GM12878 (cell line): ENCODE measurements around the gene GABRB2. TPM values are rescaled to one million over a fixed set of nuclear protein-coding genes. Genes with fewer than 3 reads are reported as not detected.

Experiments
- ATAC-seq: fragments of 200-7000 bp; cut with Tn5 transposase; 3 replicates; pipeline ENCODE4 v1.9.1; 2020; ENCODE audit warnings: mild to moderate bottlenecking, moderate library complexity
- BruUV-seq: library from RNA; stranded (reverse); fragments of 400-500 nt; replicated peaks from 2 replicates; lab custom pipeline; 2021; lab: Mats Ljungman, UMichigan
- CTCF ChIA-PET: fragments of 300-600 bp; sonication (Branson Sonifier 250); formaldehyde crosslinking; extraction: SDS; loops from one replicate; lab custom pipeline; 2021; ENCODE audit warnings: inconsistent platforms; lab: Yijun Ruan, JAX
- POLR2A ChIA-PET: fragments of 350-600 bp; formaldehyde crosslinking; extraction: SDS; loops from one replicate; lab custom pipeline; 2021; ENCODE audit warnings: inconsistent platforms; lab: Charles Lee
- RAD21 ChIA-PET: fragments of 300-600 bp; sonication (Branson Sonifier 250); formaldehyde crosslinking; loops from one replicate; lab custom pipeline; 2023; ENCODE audit warnings: antibody characterized with exemption; ENCODE audit not compliant: unreplicated experiment; lab: Charles Lee
- SMC1A ChIA-PET: fragments of 300-600 bp; sonication (Branson Sonifier 250); formaldehyde crosslinking; loops from one replicate; lab custom pipeline; 2023; ENCODE audit not compliant: unreplicated experiment, uncharacterized antibody; lab: Charles Lee
- DNase-seq: peaks from one replicate; pipeline ENCODE4 v3.0.0-alpha.2; 2011; ENCODE audit warnings: low read depth, low spot score
- FAIRE-seq: peaks from 3 replicates; lab custom pipeline; 2011; peaks lifted over from hg19 to GRCh38; lab: Jason Lieb, UNC
- H2AFZ ChIP-seq: 2 replicates; pipeline ENCODE4 v1.6.0; 2011; ENCODE audit warnings: low read depth, low read length, control low read depth; ENCODE audit not compliant: control insufficient read depth
- H3K27ac ChIP-seq: 2 replicates; pipeline ENCODE4 v1.5.1; 2011; ENCODE audit warnings: control low read depth; ENCODE audit not compliant: control insufficient read depth, insufficient read depth
- H3K27me3 ChIP-seq, 2 experiments: replicated peaks in 1 of 2; 2 replicates each; pipeline versions ENCODE4 v1.6.0 to v1.6.1; 2011; ENCODE audit warnings: low read length in 1 of 2; ENCODE audit not compliant: control insufficient read depth in 2 of 2, insufficient read depth in 2 of 2
- H3K36me3 ChIP-seq, 2 experiments: 2 replicates each; pipeline ENCODE4 v1.5.1; 2011; ENCODE audit warnings: low read length in 1 of 2; ENCODE audit not compliant: control insufficient read depth in 2 of 2, insufficient read depth in 2 of 2
- H3K4me1 ChIP-seq: 2 replicates; pipeline ENCODE4 v1.6.1; 2011; ENCODE audit warnings: mild to moderate bottlenecking, low read length, moderate library complexity, mixed read lengths; ENCODE audit not compliant: control insufficient read depth, insufficient read depth
- H3K4me2 ChIP-seq: 2 replicates; pipeline ENCODE4 v1.6.0; 2011; ENCODE audit warnings: control low read depth; ENCODE audit not compliant: control insufficient read depth, insufficient read depth
- H3K4me3 ChIP-seq: fragments of 200-600 bp; sonication (generic); 2 replicates; pipeline ENCODE4 v1.5.1; 2016
- H3K79me2 ChIP-seq: 2 replicates; pipeline ENCODE4 v1.6.0; 2011; ENCODE audit warnings: low read length; ENCODE audit not compliant: control insufficient read depth, insufficient read depth
- H3K9ac ChIP-seq: 2 replicates; pipeline ENCODE4 v1.8.0; 2011; ENCODE audit warnings: low read length, control low read depth, mixed read lengths; ENCODE audit not compliant: control insufficient read depth, insufficient read depth
- H3K9me3 ChIP-seq: replicated peaks from 3 replicates; pipeline ENCODE4 v1.5.1; 2011; ENCODE audit warnings: mild to moderate bottlenecking, low read length; ENCODE audit not compliant: control insufficient read depth, insufficient read depth
- H4K20me1 ChIP-seq: 2 replicates; pipeline ENCODE4 v1.6.0; 2011; ENCODE audit not compliant: control insufficient read depth, insufficient read depth
- MLLT1 ChIP-seq: fragments of 450-650 bp; IDR thresholded peaks from 2 replicates; pipeline ENCODE4 v1.6.1; 2016; ENCODE audit warnings: mild to moderate bottlenecking
- NFYA ChIP-seq: IDR thresholded peaks from 2 replicates; pipeline ENCODE4 v1.6.1; 2011; ENCODE audit warnings: low read depth, mild to moderate bottlenecking, low read length, improper control_type of control experiment, borderline replicate concordance
- POLR2AphosphoS5 ChIP-seq: IDR thresholded peaks from 2 replicates; pipeline ENCODE4 v1.6.1; 2011; ENCODE audit warnings: mild to moderate bottlenecking, low read length, inconsistent platforms
- RAD51 ChIP-seq: fragments of 450-650 bp; IDR thresholded peaks from 2 replicates; pipeline ENCODE4 v1.6.1; 2016; ENCODE audit warnings: moderate library complexity, mild to moderate bottlenecking, inconsistent platforms
- SKIL ChIP-seq: fragments of 450-650 bp; IDR thresholded peaks from 2 replicates; pipeline ENCODE4 v1.6.1; 2017; ENCODE audit warnings: mild to moderate bottlenecking, low read depth, inconsistent platforms; ENCODE audit not compliant: poor library complexity, severe bottlenecking
- TCF7 ChIP-seq: IDR thresholded peaks from 2 replicates; pipeline ENCODE4 v1.6.1; 2014; ENCODE audit warnings: antibody characterized with exemption, borderline replicate concordance
- ZNF274 ChIP-seq: IDR thresholded peaks from one replicate; pipeline ENCODE4 v1.8.0; 2011; ENCODE audit not compliant: insufficient read length, insufficient read depth
- ZSCAN29 ChIP-seq: fragments of 450-650 bp; IDR thresholded peaks from 2 replicates; pipeline ENCODE4 v1.6.1; 2017; ENCODE audit warnings: mild to moderate bottlenecking, moderate library complexity
- WGBS: methylation state at CpG from one replicate; pipeline ENCODE4 v1.1.6; 2016; ENCODE audit warnings: low lambda C conversion rate; ENCODE audit not compliant: insufficient replicate concordance, insufficient coverage; ENCODE audit errors: missing lambda C conversion rate; 5-methylcytosine and 5-hydroxymethylcytosine counted together
- in situ Hi-C: fragments of 300-500 bp; cut with MboI; formaldehyde crosslinking; loops from 9 replicates; pipeline ENCODE4 v1.14.3; 2018; ENCODE audit warnings: mixed read lengths
- intact Hi-C: fragments of 100-400 bp; cut with micrococcal nuclease; formaldehyde crosslinking; loops from one replicate; pipeline ENCODE4 v1.14.2; 2022; ENCODE audit not compliant: unreplicated experiment
- polyA plus RNA-seq, 11 experiments: library from polyadenylated mRNA; depleted of rRNA in 4 of 11; unstranded in 6 of 11; stranded (reverse) in 5 of 11; fragments of >200 nt; fragmentation: Nextera tagmentation in 4 of 11; fragmentation: Illumina TruSeq in 1 of 11; extraction: Ambion mirVana in 4 of 11; extraction: Trizol in 1 of 11; gene quantifications; 1 replicate in 1 of 11; 2 replicates in 10 of 11; pipeline versions ENCODE4 v1.2.1 to v1.2.3, GENCODE V29; 2011 to 2016; ENCODE audit warnings: inconsistent platforms in 2 of 11, missing spikeins in 2 of 11, low read depth in 1 of 11
- total RNA-seq, 4 experiments: library from RNA; depleted of rRNA in 3 of 4; stranded (reverse); fragments of >200 nt in 3 of 4; fragmentation: Illumina TruSeq in 1 of 4; extraction: Trizol in 1 of 4; gene quantifications; 2 replicates each; pipeline versions ENCODE4 v1.2.1 to v1.2.3, GENCODE V29; 2013 to 2021

Gene GABRB2
- total and polyA plus RNA-seq, 10 of the 15 experiments (the other 5 are each of a cell fraction or from before 2014, with no cell fraction given) = 0.12 to 0.85 (median 0.43) TPM

GRCh38 chr5:161396171-161396570, 150.4 kb downstream of the GABRB2 start:
- TF ChIP-seq NFYA (no peak), RAD51 (no peak), ZNF274 (no peak), SKIL (no peak), ZSCAN29 (no peak), POLR2AphosphoS5 (no peak), TCF7 (no peak), MLLT1 (no peak)
- no peak overlapping the region for H2AFZ ChIP-seq
- no peaks in the 10 kb centered on the region; the same call in 2 of the 3 replicates for H3K9me3 ChIP-seq
- no peaks in the 10 kb centered on the region; the same call in 1 of the 2 replicates for H3K4me1 ChIP-seq
- ATAC-seq (no peak), DNase-seq (no peak), FAIRE-seq (no peak)
- RAD21 ChIA-PET = no interaction called here
- SMC1A ChIA-PET = interaction anchor here (0.9 kb wide), 1 partner anchor 19 kb away, joined by 3 read pairs; no protein-coding TSS in a partner anchor
- no peaks in the 10 kb centered on the region for H3K79me2 ChIP-seq
- 0% methylated on average over 3 of the region's 3 CpGs for WGBS
- no peaks in the 10 kb centered on the region for H3K27me3 ChIP-seq
- no peaks in the 10 kb centered on the region for H4K20me1 ChIP-seq
- no peak overlapping the region for H3K9ac ChIP-seq
- H3K4me2 ChIP-seq = no peak overlapping the region
- in situ Hi-C loops (no loop called here), intact Hi-C loops (no loop called here)
- H3K4me3 ChIP-seq = no peak overlapping the region
- no TSS peak for BruUV-seq
- H3K27ac ChIP-seq = no peak overlapping the region
- POLR2A ChIA-PET = no interaction called here
- CTCF ChIA-PET = interaction anchor here (1.3 kb wide), 1 partner anchor 17 kb away, joined by 3 read pairs; no protein-coding TSS in a partner anchor
- H3K36me3 ChIP-seq = no peaks in the 10 kb centered on the region
